K562 (cell line): Measurements from ENCODE around the gene EPHX1. TPM values are rescaled to one million over a fixed set of nuclear protein-coding genes. Genes with fewer than 3 reads are reported as not detected.

Experiments used
- CBFA2T3 ChIP-seq: fragments of 450-650 bp; IDR thresholded peaks from 2 replicates; pipeline ENCODE4 v1.6.1; 2017
- CEBPB ChIP-seq: fragments of 450-650 bp; IDR thresholded peaks from 2 replicates; pipeline ENCODE4 v1.6.1; 2016; ENCODE audit warnings: missing genetic modification characterization, missing compliant biosample characterization
- DLX4 ChIP-seq: fragments of 250-450 bp; sonication (Bioruptor Pico); IDR thresholded peaks from 2 replicates; pipeline ENCODE4 v1.6.1; 2021; ENCODE audit warnings: mild to moderate bottlenecking
- ELF2 ChIP-seq: fragments of 250-450 bp; sonication (Bioruptor Pico); IDR thresholded peaks from 2 replicates; pipeline ENCODE4 v1.5.0; 2021; ENCODE audit warnings: mild to moderate bottlenecking
- ETS1 ChIP-seq: conservative IDR thresholded peaks from 2 replicates; pipeline ENCODE4 v1.6.1; 2011; ENCODE audit warnings: low read depth, mild to moderate bottlenecking, low read length; ENCODE audit not compliant: control insufficient read depth
- GATAD2A ChIP-seq: fragments of 450-650 bp; IDR thresholded peaks from 2 replicates; pipeline ENCODE4 v1.6.1; 2017
- HNRNPH1 ChIP-seq: fragments of 200-400 bp; formaldehyde crosslinking; optimal IDR thresholded peaks from 2 replicates; pipeline ENCODE3; 2017; ENCODE audit warnings: low read depth, mild to moderate bottlenecking, low read length, moderate library complexity
- KDM4B ChIP-seq, 2 experiments: fragments of 450-650 bp in 1 of 2; sonication (generic) in 1 of 2; IDR thresholded peaks; 2 replicates each; pipeline ENCODE4 v1.6.1; 2016 to 2017; ENCODE audit warnings: borderline replicate concordance in 2 of 2, antibody characterized with exemption in 1 of 2, low read depth in 1 of 2, mild to moderate bottlenecking in 1 of 2
- KLF1 ChIP-seq: fragments of 450-650 bp; IDR thresholded peaks from 2 replicates; pipeline ENCODE4 v1.6.1; 2016; ENCODE audit warnings: missing genetic modification characterization, missing compliant biosample characterization
- MAZ ChIP-seq, 2 experiments: fragments of 450-650 bp in 1 of 2; sonication (generic) in 1 of 2; formaldehyde crosslinking; IDR thresholded peaks in 1 of 2; conservative IDR thresholded peaks in 1 of 2; 2 replicates each; pipeline versions ENCODE4 v1.4.0 to v1.5.0; 2020; ENCODE audit warnings: mild to moderate bottlenecking in 1 of 2, missing genetic modification reagents in 1 of 2
- POLR2AphosphoS5 ChIP-seq: IDR thresholded peaks from 2 replicates; pipeline ENCODE4 v1.6.1; 2011; ENCODE audit warnings: mild to moderate bottlenecking, low read depth, low read length, moderate library complexity; ENCODE audit not compliant: control insufficient read depth, insufficient read depth
- SIRT6 ChIP-seq: IDR thresholded peaks from one replicate; pipeline ENCODE4 v1.6.1; 2012; ENCODE audit warnings: low read depth, mild to moderate bottlenecking, control low read depth, inconsistent platforms, low read length, moderate library complexity
- STAT5B ChIP-seq: fragments of 250-450 bp; sonication (Bioruptor Pico); IDR thresholded peaks from 2 replicates; pipeline ENCODE4 v1.8.0; 2021; ENCODE audit warnings: mild to moderate bottlenecking, inconsistent platforms
- TAF9B ChIP-seq: fragments of 450-650 bp; IDR thresholded peaks from 2 replicates; pipeline ENCODE4 v1.6.1; 2018; ENCODE audit warnings: mild to moderate bottlenecking; ENCODE audit not compliant: partially characterized antibody
- ZC3H4 ChIP-seq: sonication (generic); formaldehyde crosslinking; IDR thresholded peaks from 2 replicates; pipeline ENCODE4 v1.9.0; 2021; ENCODE audit warnings: missing genetic modification reagents, borderline replicate concordance
- ZFP36 ChIP-seq: fragments of 150-350 bp; IDR thresholded peaks from 2 replicates; pipeline ENCODE4 v1.6.1; 2018; ENCODE audit warnings: low read length, low read depth; ENCODE audit not compliant: partially characterized antibody
- ZKSCAN3 ChIP-seq: fragments of 250-450 bp; sonication (Bioruptor Pico); IDR thresholded peaks from 2 replicates; pipeline ENCODE4 v1.4.0; 2020
- ZNF224 ChIP-seq: sonication (generic); formaldehyde crosslinking; IDR thresholded peaks from 2 replicates; pipeline ENCODE4 v1.8.0; 2022; ENCODE audit warnings: mild to moderate bottlenecking, missing genetic modification reagents
- ZNF280A ChIP-seq: fragments of 450-650 bp; IDR thresholded peaks from 2 replicates; pipeline ENCODE4 v1.6.1; 2018; ENCODE audit warnings: mild to moderate bottlenecking, low read depth; ENCODE audit not compliant: partially characterized antibody
- ZNF41 ChIP-seq: fragments of 250-450 bp; sonication (Bioruptor Pico); conservative IDR thresholded peaks from 2 replicates; pipeline ENCODE4 v1.4.0; 2020; ENCODE audit warnings: mild to moderate bottlenecking
- ZNF717 ChIP-seq: fragments of 250-450 bp; sonication (Bioruptor Pico); IDR thresholded peaks from 2 replicates; pipeline ENCODE4 v1.5.0; 2021
- polyA plus RNA-seq, 8 experiments: library from polyadenylated mRNA; depleted of rRNA in 4 of 8; stranded (reverse) in 5 of 8; unstranded in 3 of 8; fragments of >200 nt; fragmentation: Nextera tagmentation in 2 of 8; fragmentation: Illumina TruSeq in 1 of 8; extraction: Ambion mirVana in 2 of 8; extraction: Trizol in 1 of 8; gene quantifications; 2 replicates each; pipeline versions ENCODE4 v1.2.1 to v1.2.3, GENCODE V29; 2011 to 2014; ENCODE audit warnings: inconsistent platforms in 1 of 8, missing spikeins in 1 of 8
- total RNA-seq, 7 experiments: library from RNA; depleted of rRNA in 6 of 7; stranded (reverse); fragments of >200 nt in 6 of 7; fragmentation: Illumina TruSeq in 2 of 7; extraction: Trizol in 2 of 7; gene quantifications; 2 replicates each; pipeline versions ENCODE4 v1.2.1 to v1.2.3, GENCODE V29; 2011 to 2021; ENCODE audit warnings: low replicate concordance in 1 of 7
- TF ChIP-seq, protein P1 (sequence below): fragments of 250-450 bp; sonication (Bioruptor Pico); IDR thresholded peaks from 2 replicates; pipeline ENCODE4 v1.5.0; 2020; ENCODE audit warnings: mild to moderate bottlenecking
- TF ChIP-seq, protein P2 (sequence below): sonication (generic); formaldehyde crosslinking; IDR thresholded peaks from 2 replicates; pipeline ENCODE4 v1.8.1; 2022; ENCODE audit warnings: missing genetic modification reagents

Gene EPHX1
- total and polyA plus RNA-seq, 9 of the 15 experiments (the other 6 are each of a cell fraction or from before 2014, with no cell fraction given) = 0.21 to 27.0 (median 6.7) TPM

- peak; percentile 61 for TF ChIP-seq ETS1
- TF ChIP-seq, protein P1, sequence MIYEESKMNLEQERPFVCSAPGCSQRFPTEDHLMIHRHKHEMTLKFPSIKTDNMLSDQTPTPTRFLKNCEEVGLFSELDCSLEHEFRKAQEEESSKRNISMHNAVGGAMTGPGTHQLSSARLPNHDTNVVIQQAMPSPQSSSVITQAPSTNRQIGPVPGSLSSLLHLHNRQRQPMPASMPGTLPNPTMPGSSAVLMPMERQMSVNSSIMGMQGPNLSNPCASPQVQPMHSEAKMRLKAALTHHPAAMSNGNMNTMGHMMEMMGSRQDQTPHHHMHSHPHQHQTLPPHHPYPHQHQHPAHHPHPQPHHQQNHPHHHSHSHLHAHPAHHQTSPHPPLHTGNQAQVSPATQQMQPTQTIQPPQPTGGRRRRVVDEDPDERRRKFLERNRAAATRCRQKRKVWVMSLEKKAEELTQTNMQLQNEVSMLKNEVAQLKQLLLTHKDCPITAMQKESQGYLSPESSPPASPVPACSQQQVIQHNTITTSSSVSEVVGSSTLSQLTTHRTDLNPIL = no peak
- peak; percentile 65 for TF ChIP-seq CEBPB (tag)
- no peak for TF ChIP-seq STAT5B (CRISPR knock-in tag)
- TF ChIP-seq CBFA2T3 = no peak
- TF ChIP-seq ZNF224 (CRISPR knock-in tag) = 0 out of 2 replicates have a peak, but pooled peaks have one; percentile 49
- TF ChIP-seq ELF2 (CRISPR knock-in tag) = peak; percentile 48; the same call in 1 of the 2 replicates
- no peak for TF ChIP-seq ZC3H4
- no peak for TF ChIP-seq TAF9B
- peak in 1 of 2 experiments; percentile 36; a peak in 1 of 4 replicates for TF ChIP-seq KDM4B (IDR thresholded peaks at IDR 0.05; ENCODE audit: borderline replicate concordance in 2 of 2, low read depth in 1 of 2)
- no peak for TF ChIP-seq ZKSCAN3 (CRISPR knock-in tag)
- TF ChIP-seq MAZ (CRISPR knock-in tag; conservative IDR thresholded peaks at IDR 0.05 in 1 of 2, IDR thresholded peaks at IDR 0.05 in 1 of 2) = peak; percentile 33 to 37; a peak in 2 of 4 replicates
- TF ChIP-seq, protein P2, sequence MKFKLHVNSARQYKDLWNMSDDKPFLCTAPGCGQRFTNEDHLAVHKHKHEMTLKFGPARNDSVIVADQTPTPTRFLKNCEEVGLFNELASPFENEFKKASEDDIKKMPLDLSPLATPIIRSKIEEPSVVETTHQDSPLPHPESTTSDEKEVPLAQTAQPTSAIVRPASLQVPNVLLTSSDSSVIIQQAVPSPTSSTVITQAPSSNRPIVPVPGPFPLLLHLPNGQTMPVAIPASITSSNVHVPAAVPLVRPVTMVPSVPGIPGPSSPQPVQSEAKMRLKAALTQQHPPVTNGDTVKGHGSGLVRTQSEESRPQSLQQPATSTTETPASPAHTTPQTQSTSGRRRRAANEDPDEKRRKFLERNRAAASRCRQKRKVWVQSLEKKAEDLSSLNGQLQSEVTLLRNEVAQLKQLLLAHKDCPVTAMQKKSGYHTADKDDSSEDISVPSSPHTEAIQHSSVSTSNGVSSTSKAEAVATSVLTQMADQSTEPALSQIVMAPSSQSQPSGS (CRISPR knock-in tag) = no peak
- no peak for TF ChIP-seq SIRT6
- no peak for TF ChIP-seq KLF1 (tag)
- peak; percentile 47 for TF ChIP-seq POLR2AphosphoS5
- no peak for TF ChIP-seq ZNF717 (CRISPR knock-in tag)
- TF ChIP-seq HNRNPH1 = no peak
- no peak for TF ChIP-seq GATAD2A
- TF ChIP-seq ZNF41 (CRISPR knock-in tag) = no peak
- TF ChIP-seq DLX4 = no peak
- no peak for TF ChIP-seq ZFP36
- TF ChIP-seq ZNF280A = no peak
These were observed 72.2 kb downstream of the EPHX1 start, which contains the start of gene TMEM63A (continued) for GRCh38 chr1:225881959-225882693.
